Pancreas (tissue), 10 donors: Measurements from ENCODE around the gene NEUROG3. TPM values are rescaled to one million over a fixed set of nuclear protein-coding genes. Genes with fewer than 3 reads are reported as not detected.
"Not testable (repeated sequence)": the region's sequence is repeated elsewhere in the genome, so short reads cannot be mapped to it uniquely, and the experiment has no call there.

Experiments used
- ATAC-seq, 4 donors: fragments of 200-7000 bp; cut with Tn5 transposase; one replicate each; pipeline versions ENCODE4 v1.8.0 to v1.9.1; 2020; ENCODE audit warnings: mild to moderate bottlenecking in 4 of 4, moderate library complexity in 4 of 4
- DNase-seq, 6 donors: peaks; one replicate each; pipeline ENCODE4 v3.0.0-alpha.2; 2020
- FAIRE-seq: peaks from 2 replicates; lab custom pipeline; 2012; peaks lifted over from hg19 to GRCh38; lab: Jason Lieb, UNC
- H3K27ac ChIP-seq, 4 donors: fragments of 200-600 bp; sonication (generic); 1 replicate in 3 of 4; 2 replicates in 1 of 4; pipeline versions ENCODE4 v1.5.0 to v1.8.0; 2020
- H3K27me3 ChIP-seq, 4 donors: fragments of 200-600 bp; one replicate each; pipeline ENCODE4 v1.8.0; 2021
- H3K36me3 ChIP-seq, 3 donors: fragments of 200-600 bp; sonication (generic) in 1 of 3; one replicate each; pipeline versions ENCODE4 v1.5.0 to v1.8.0; 2020 to 2021
- H3K4me1 ChIP-seq, 3 donors: fragments of 200-600 bp; one replicate each; pipeline ENCODE4 v1.8.0; 2021
- H3K4me3 ChIP-seq, 4 donors: fragments of 200-600 bp; sonication (generic) in 2 of 4; one replicate each; pipeline versions ENCODE4 v1.5.0 to v1.8.0; 2020 to 2021
- H3K9me3 ChIP-seq, 4 donors: fragments of 200-600 bp; one replicate each; pipeline ENCODE4 v1.8.0; 2021
- WGBS, 2 donors: extraction: QIAGEN DNeasy Blood & Tissue Kit; methylation state at CpG; one replicate each; pipeline ENCODE4 v1.1.7; 2013; 5-methylcytosine and 5-hydroxymethylcytosine counted together
- intact Hi-C, 3 donors: fragments of 100-400 bp; cut with DNase I; formaldehyde crosslinking; loops; one replicate each; pipeline versions ENCODE4 v1.11.1 to v1.14.2; 2022
- polyA plus RNA-seq, 2 donors: library from polyadenylated mRNA; stranded (reverse); fragments of 200-250 nt; gene quantifications; one replicate each; pipeline ENCODE4 v1.2.3, GENCODE V29; 2013
- total RNA-seq, 6 donors: library from RNA; stranded (reverse); fragmentation: NEBNext Ultra II Directional in 4 of 6; extraction: Animal tissue kit (Norgen Biotek cat#: 25700) in 4 of 6; gene quantifications; one replicate each; pipeline versions ENCODE4 v1.2.1 to v1.2.4, GENCODE V29; 2021 to 2023
- TF ChIP-seq, protein P1 (sequence below), 4 donors: fragments of 200-600 bp; sonication (generic) in 3 of 4; IDR thresholded peaks; one replicate each; pipeline versions ENCODE4 v1.5.0 to v1.8.0; 2021; ENCODE audit warnings: antibody characterized with exemption in 4 of 4
- donor health status: healthy with polysubstance abuse.
- donor health status: DM: no; HTN: no; CAD: no; lungs with moderate emphysema.
- donor health status: DM: no; HTN: no; CAD: no.
- donor health status: control.
- donor health status: control.
- donor health status: Bipolar disorder and iron deficiency.
- donor health status: DM: yes; HTN: yes; CAD: no.
- donor health status: DM: no; HTN: no; CAD: no.
- donor health status: DM: no; HTN: no; CAD: no.
- donor health status: DM: yes; HTN: yes; CAD: no.

The NEUROG3 gene
- total and polyA plus RNA-seq, 8 donors: 0.20 TPM; not detected in 7

DNA sequence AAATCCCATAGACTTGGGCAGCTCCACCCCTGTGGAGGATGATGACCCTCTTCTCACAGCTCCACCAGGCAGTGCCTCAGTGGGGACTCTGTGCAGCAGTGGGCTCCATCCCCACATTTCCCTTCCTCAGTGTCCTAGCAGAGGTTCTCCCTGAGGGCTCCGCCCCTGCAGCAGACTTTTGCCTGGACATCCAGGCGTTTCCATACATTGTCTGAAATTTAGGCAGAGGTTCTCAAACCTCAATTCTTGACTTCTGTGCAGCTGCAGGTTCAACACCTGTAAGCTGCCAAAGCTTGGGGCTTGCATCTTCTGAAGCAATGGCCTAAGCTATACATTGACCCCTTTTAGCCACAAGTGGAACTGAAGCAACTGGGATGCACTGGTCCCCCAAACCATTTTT is 31.8 kb downstream of the NEUROG3 start:
- DNase-seq (no peak), FAIRE-seq (no peak), ATAC-seq (no peak)
- H3K27ac ChIP-seq: no peak overlapping the region
- TF ChIP-seq, protein P1, sequence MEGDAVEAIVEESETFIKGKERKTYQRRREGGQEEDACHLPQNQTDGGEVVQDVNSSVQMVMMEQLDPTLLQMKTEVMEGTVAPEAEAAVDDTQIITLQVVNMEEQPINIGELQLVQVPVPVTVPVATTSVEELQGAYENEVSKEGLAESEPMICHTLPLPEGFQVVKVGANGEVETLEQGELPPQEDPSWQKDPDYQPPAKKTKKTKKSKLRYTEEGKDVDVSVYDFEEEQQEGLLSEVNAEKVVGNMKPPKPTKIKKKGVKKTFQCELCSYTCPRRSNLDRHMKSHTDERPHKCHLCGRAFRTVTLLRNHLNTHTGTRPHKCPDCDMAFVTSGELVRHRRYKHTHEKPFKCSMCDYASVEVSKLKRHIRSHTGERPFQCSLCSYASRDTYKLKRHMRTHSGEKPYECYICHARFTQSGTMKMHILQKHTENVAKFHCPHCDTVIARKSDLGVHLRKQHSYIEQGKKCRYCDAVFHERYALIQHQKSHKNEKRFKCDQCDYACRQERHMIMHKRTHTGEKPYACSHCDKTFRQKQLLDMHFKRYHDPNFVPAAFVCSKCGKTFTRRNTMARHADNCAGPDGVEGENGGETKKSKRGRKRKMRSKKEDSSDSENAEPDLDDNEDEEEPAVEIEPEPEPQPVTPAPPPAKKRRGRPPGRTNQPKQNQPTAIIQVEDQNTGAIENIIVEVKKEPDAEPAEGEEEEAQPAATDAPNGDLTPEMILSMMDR (IDR thresholded peaks at IDR 0.05): no peak
- 61 to 63% methylated on average over 2 of the region's 2 CpGs for WGBS, 2 donors
- no peaks in the 10 kb centered on the region for H3K9me3 ChIP-seq
- no peaks in the 10 kb centered on the region for H3K4me1 ChIP-seq
- H3K27me3 ChIP-seq: no peaks in the 10 kb centered on the region
- H3K4me3 ChIP-seq: no peak overlapping the region
- intact Hi-C loops: no loop called here
- H3K36me3 ChIP-seq: no peaks in the 10 kb centered on the region

GRCh38 chr10:69538461-69538860 is 34.8 kb downstream of the NEUROG3 start:
- no peaks in the 10 kb centered on the region for H3K27me3 ChIP-seq
- ATAC-seq (no peak), DNase-seq (no peak), FAIRE-seq (no peak)
- no peaks in the 10 kb centered on the region for H3K9me3 ChIP-seq
- H3K4me1 ChIP-seq: no peaks in the 10 kb centered on the region
- TF ChIP-seq, protein P1 (IDR thresholded peaks at IDR 0.05): no peak
- intact Hi-C loops: no loop called here
- no peak overlapping the region for H3K4me3 ChIP-seq
- no peaks in the 10 kb centered on the region for H3K36me3 ChIP-seq
- WGBS, 2 donors: 55 to 69% methylated on average over 3 of the region's 3 CpGs
- no peak overlapping the region for H3K27ac ChIP-seq

GRCh38 chr10:69537449-69537848 is 35.8 kb downstream of the NEUROG3 start:
- Histone ChIP-seq H3K4me1 (no peaks in the 10 kb centered on the region), H3K9me3 (no peaks in the 10 kb centered on the region), H3K36me3 (no peaks in the 10 kb centered on the region), H3K4me3 (no peak overlapping the region), H3K27ac (no peak overlapping the region), H3K27me3 (no peaks in the 10 kb centered on the region)
- 88 to 92% methylated on average over 6 of the region's 6 CpGs for WGBS, 2 donors
- TF ChIP-seq, protein P1 (IDR thresholded peaks at IDR 0.05): no peak
- no peak for FAIRE-seq
- intact Hi-C loops: no loop called here
- no peak for DNase-seq
- no peak for ATAC-seq

DNA sequence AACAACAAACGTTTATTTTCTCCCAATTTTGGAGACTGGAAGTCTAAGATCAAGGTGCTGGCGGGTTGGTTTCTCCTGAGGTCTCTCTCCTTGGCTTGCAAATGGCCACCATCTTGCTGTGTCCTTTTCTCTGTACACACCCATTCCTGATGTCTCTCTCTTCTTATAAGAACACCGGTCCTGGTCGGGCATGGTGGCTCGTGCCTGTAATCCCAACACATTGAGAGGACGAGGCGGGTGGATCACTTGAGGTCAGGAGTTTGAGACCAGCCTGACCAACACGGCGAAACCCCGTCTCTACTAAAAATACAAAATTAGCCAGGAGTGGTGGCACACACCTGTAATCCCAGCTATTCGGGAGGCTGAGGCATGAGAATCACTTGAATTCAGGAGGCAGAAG is 36.7 kb downstream of the NEUROG3 start:
- H3K36me3 ChIP-seq, H3K27me3 ChIP-seq, FAIRE-seq, intact Hi-C loops, ATAC-seq, H3K27ac ChIP-seq, H3K9me3 ChIP-seq, DNase-seq, H3K4me1 ChIP-seq, H3K4me3 ChIP-seq: not testable (repeated sequence)
- 90 to 93% methylated on average over 11 of the region's 11 CpGs for WGBS, 2 donors

GRCh38 chr10:69533658-69534057 is 39.6 kb downstream of the NEUROG3 start:
- 48 to 62% methylated on average over 3 of the region's 3 CpGs for WGBS, 2 donors
- TF ChIP-seq, protein P1 (IDR thresholded peaks at IDR 0.05): no peak
- H3K4me3 ChIP-seq: no peak overlapping the region
- intact Hi-C loops: no loop called here
- H3K9me3 ChIP-seq: no peaks in the 10 kb centered on the region
- no peak for FAIRE-seq
- no peak for DNase-seq
- H3K4me1 ChIP-seq: no peaks in the 10 kb centered on the region
- H3K36me3 ChIP-seq: no peaks in the 10 kb centered on the region
- H3K27me3 ChIP-seq: no peaks in the 10 kb centered on the region
- no peak overlapping the region for H3K27ac ChIP-seq
- ATAC-seq: no peak
